Ovary (tissue), 3 donors: ENCODE data around the gene MBNL2.

ENCODE experiments used
- CTCF ChIP-seq, 3 donors: fragments of 450-650 bp in 2 of 3; fragments of 200-600 bp in 1 of 3; IDR thresholded peaks; one replicate each; pipeline versions ENCODE4 v1.5.1 to v1.8.0; 2016 to 2022; ENCODE audit warnings: antibody characterized with exemption in 3 of 3, mild to moderate bottlenecking in 1 of 3
- EP300 ChIP-seq: sonication (generic); formaldehyde crosslinking; IDR thresholded peaks from one replicate; pipeline ENCODE4 v1.6.1; 2017; ENCODE audit warnings: antibody characterized with exemption
- POLR2A ChIP-seq: fragments of 450-650 bp; IDR thresholded peaks from one replicate; pipeline ENCODE4 v1.6.1; 2017; ENCODE audit warnings: antibody characterized with exemption, mild to moderate bottlenecking, moderate library complexity
- donor health status: DM: no; HTN: no; CAD: no.

- TF ChIP-seq POLR2A: no peak
- no peak for TF ChIP-seq CTCF (IDR thresholded peaks at IDR 0.05)
- TF ChIP-seq EP300: no peak
Measured at GRCh38 chr13:97281028-97281427, 58.9 kb downstream of the MBNL2 start.
